Kidney (tissue), 14 donors: ENCODE data around the gene BCL10. TPM values are rescaled to one million over a fixed set of nuclear protein-coding genes. Genes with fewer than 3 reads are reported as not detected.

ENCODE experiments used
- DNase-seq, 5 donors: peaks; one replicate each; pipeline ENCODE4 v3.0.0-alpha.2; 2013 to 2020
- FAIRE-seq: peaks from 2 replicates; lab custom pipeline; 2012; peaks lifted over from hg19 to GRCh38; lab: Jason Lieb, UNC
- H3K27ac ChIP-seq, 2 donors: one replicate each; pipeline ENCODE4 v1.7.0; 2013; ENCODE audit warnings: low read depth in 2 of 2, low read length in 2 of 2, inconsistent platforms in 1 of 2
- H3K27me3 ChIP-seq: one replicate; pipeline ENCODE4 v1.7.1; 2013; ENCODE audit warnings: low read length, inconsistent platforms; ENCODE audit not compliant: control insufficient read depth, insufficient read depth
- H3K36me3 ChIP-seq, 3 donors: one replicate each; pipeline versions ENCODE4 v1.7.0 to v1.7.1; 2013; ENCODE audit warnings: low read length in 3 of 3, control low read depth in 1 of 3, inconsistent platforms in 1 of 3; ENCODE audit not compliant: insufficient read depth in 3 of 3, control insufficient read depth in 2 of 3
- H3K4me1 ChIP-seq, 3 donors: one replicate each; pipeline versions ENCODE4 v1.7.0 to v1.7.1; 2013; ENCODE audit warnings: low read length in 3 of 3, inconsistent platforms in 1 of 3, low read depth in 1 of 3; ENCODE audit not compliant: control insufficient read depth in 2 of 3, insufficient read depth in 2 of 3
- H3K4me3 ChIP-seq, 3 donors: one replicate each; pipeline versions ENCODE4 v1.7.0 to v1.8.1; 2013; ENCODE audit warnings: low read length in 3 of 3, control low read depth in 1 of 3, inconsistent platforms in 1 of 3
- H3K9ac ChIP-seq, 3 donors: one replicate each; pipeline versions ENCODE4 v1.7.0 to v1.7.1; 2013; ENCODE audit warnings: low read length in 3 of 3, control low read depth in 1 of 3, inconsistent platforms in 1 of 3
- H3K9me3 ChIP-seq, 3 donors: one replicate each; pipeline versions ENCODE4 v1.7.0 to v1.7.1; 2013; ENCODE audit warnings: low read length in 3 of 3, control low read depth in 1 of 3, inconsistent platforms in 1 of 3; ENCODE audit not compliant: control insufficient read depth in 2 of 3, insufficient read depth in 1 of 3
- CTCF ChIP-seq: IDR thresholded peaks from 3 replicates; pipeline ENCODE4 v1.5.1; 2012; ENCODE audit warnings: mild to moderate bottlenecking, moderate library complexity, borderline replicate concordance; ENCODE audit not compliant: insufficient read depth; ENCODE audit errors: extremely low read depth
- intact Hi-C: fragments of 100-400 bp; cut with DNase I; formaldehyde crosslinking; loops from one replicate; pipeline ENCODE4 v1.11.1; 2022
- polyA plus RNA-seq: library from polyadenylated mRNA; stranded (reverse); fragments of 350-450 nt; fragmentation: Illumina TruSeq; extraction: RNeasy Lipid Tissue Mini Kit (QIAGEN cat#74804); gene quantifications from one replicate; pipeline ENCODE4 v1.2.3, GENCODE V29; 2014; ENCODE audit warnings: low read depth, low replicate concordance; ENCODE audit not compliant: insufficient read depth
- total RNA-seq: library from RNA; stranded (reverse); fragmentation: NEBNext Ultra II Directional; extraction: Animal tissue kit (Norgen Biotek cat#: 25700); gene quantifications from one replicate; pipeline ENCODE4 v1.2.1, GENCODE V29; 2021
- donor health status: control.
- donor health status: control.
- donor health status: control.
- donor health status: control.
- donor health status: control.
- donor health status: DM: yes; HTN: yes; CAD: no.
- donor health status: Normal renal cell carcinoma (clear cell type).

BCL10 gene
- total and polyA plus RNA-seq, 2 donors from 2014 or later: 7.8 to 27.1 TPM

- no peak for TF ChIP-seq CTCF
- H3K9ac ChIP-seq: no peak overlapping the region
- intact Hi-C loops: no loop called here
- FAIRE-seq (no peak), DNase-seq (peak in 1 of 5 donors; percentile 15)
- H3K27ac ChIP-seq: no peak overlapping the region
- no peaks in the 10 kb centered on the region for H3K27me3 ChIP-seq
- H3K36me3 ChIP-seq: no peaks in the 10 kb centered on the region
- H3K4me3 ChIP-seq: peak overlapping the region in 1 of 3 donors; percentile 4
- H3K4me1 ChIP-seq: peaks cover under 1 to 11% (median 4%) of the 10 kb centered on the region in 3 donors
- no peaks in the 10 kb centered on the region for H3K9me3 ChIP-seq
These were observed 50.6 kb downstream of the BCL10 start for GRCh38 chr1:85225624-85226380.

GRCh38 chr1:85224734-85225623 lies 51.5 kb downstream of the BCL10 start:
- H3K9ac ChIP-seq: no peak overlapping the region
- H3K4me1 ChIP-seq: peaks cover 4 to 11% (median 4%) of the 10 kb centered on the region in 3 donors
- H3K27ac ChIP-seq: no peak overlapping the region
- no peaks in the 10 kb centered on the region for H3K9me3 ChIP-seq
- DNase-seq (peak in 4 of 5 donors; percentile 70 to 87 (median 81)), FAIRE-seq (no peak)
- no peak for TF ChIP-seq CTCF
- no peak overlapping the region for H3K4me3 ChIP-seq
- no peaks in the 10 kb centered on the region for H3K36me3 ChIP-seq
- no peaks in the 10 kb centered on the region for H3K27me3 ChIP-seq
- intact Hi-C loops: no loop called here

DNA sequence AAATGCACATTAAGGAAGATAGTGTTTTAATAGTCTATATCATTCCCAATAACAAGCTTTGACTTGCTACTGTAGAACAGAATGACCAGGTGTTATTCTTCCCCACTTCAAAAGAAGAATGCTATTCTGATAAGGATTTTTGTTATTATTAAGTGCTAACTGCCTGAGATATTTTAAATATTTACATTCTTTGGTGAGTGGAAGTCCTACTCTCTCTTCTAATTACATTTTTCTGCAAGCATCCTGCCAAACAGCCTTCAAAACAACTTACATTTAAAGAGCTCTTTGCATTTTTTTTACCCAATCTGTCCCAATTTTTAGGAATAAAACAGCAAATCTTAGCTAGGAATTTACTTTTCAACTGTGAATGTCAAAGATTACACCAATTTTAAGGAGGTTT lies 52.1 kb downstream of the BCL10 start:
- H3K9me3 ChIP-seq: no peaks in the 10 kb centered on the region
- TF ChIP-seq CTCF: no peak
- no peak overlapping the region for H3K27ac ChIP-seq
- no peak overlapping the region for H3K9ac ChIP-seq
- H3K4me3 ChIP-seq: no peak overlapping the region
- H3K27me3 ChIP-seq: no peaks in the 10 kb centered on the region
- H3K4me1 ChIP-seq: peaks cover 4 to 11% (median 4%) of the 10 kb centered on the region in 3 donors
- no peaks in the 10 kb centered on the region for H3K36me3 ChIP-seq
- intact Hi-C loops: no loop called here
- DNase-seq (no peak), FAIRE-seq (peak; percentile 19)
